ENCODE measurements around the gene EFEMP1. TPM values are rescaled to one million over a fixed set of nuclear protein-coding genes. Genes with fewer than 3 reads are reported as not detected.

EFEMP1 gene
- total and polyA plus RNA-seq, 2 of the 13 experiments (the other 11 are each of a cell fraction or from before 2014, with no cell fraction given): not detected

DNA sequence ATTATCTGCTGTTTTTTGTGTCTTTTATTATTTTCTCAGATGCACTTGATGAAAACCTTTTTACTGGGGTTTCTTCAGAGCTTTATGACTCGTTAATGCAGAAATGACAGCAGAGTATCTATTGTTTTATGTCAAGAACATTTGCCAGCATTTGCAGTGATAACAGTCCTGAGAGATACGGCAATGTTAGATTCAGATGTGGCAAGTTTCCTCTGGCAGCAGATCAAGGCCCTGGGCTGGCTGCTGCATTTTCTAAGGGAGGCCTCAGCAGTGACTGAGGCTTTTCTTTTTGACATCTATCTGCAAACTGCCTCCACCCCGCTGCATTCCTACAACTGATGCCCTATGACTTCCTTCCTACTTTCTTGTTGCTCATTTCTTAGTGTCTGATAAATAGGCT, 40.2 kb downstream of the EFEMP1 start:
- POLR2A ChIA-PET: no interaction called here
- Histone ChIP-seq H3K79me2 (ENCODE audit: insufficient read depth, low read length) (no peaks in the 10 kb centered on the region), H3K4me2 (ENCODE audit: low read depth, low read length) (no peak overlapping the region), H3K9me3 (ENCODE audit: low read length) (no peaks in the 10 kb centered on the region), H3K27ac (ENCODE audit: extremely low read length, insufficient read depth, low read length) (no peak overlapping the region), H3K9ac (ENCODE audit: insufficient read depth, low read depth, low read length) (no peak overlapping the region), H4K20me1 (ENCODE audit: insufficient read depth, low read length) (no peaks in the 10 kb centered on the region), H2AFZ (ENCODE audit: low read length) (no peak overlapping the region), H3K4me1 (ENCODE audit: insufficient read depth, low read length) (no peaks in the 10 kb centered on the region), H3K27me3 (ENCODE audit: control insufficient read depth in 1 of 2, insufficient read depth in 2 of 2, low read length in 2 of 2) (no peaks in the 10 kb centered on the region), H3K36me3 (replicated peaks in 1 of 2; ENCODE audit: control insufficient read depth in 1 of 2, insufficient read depth in 2 of 2, low read length in 2 of 2) (no peaks in the 10 kb centered on the region; a peak in 1 of 5 replicates), H3K4me3 (replicated peaks in 1 of 3; ENCODE audit: insufficient read depth in 1 of 3, low read depth in 2 of 3, low read length in 3 of 3) (no peak overlapping the region)
- TF ChIP-seq ZNF350 (CRISPR knock-in tag; IDR thresholded peaks at IDR 0.05; ENCODE audit: borderline replicate concordance, low read depth) (no peak), FOXA1 (IDR thresholded peaks at IDR 0.05) (no peak), FOXA1 (CRISPR knock-in tag; IDR thresholded peaks at IDR 0.05) (no peak), JUN (CRISPR knock-in tag; IDR thresholded peaks at IDR 0.05) (no peak), NFATC3 (CRISPR knock-in tag; IDR thresholded peaks at IDR 0.05) (no peak), NFE2L1 (CRISPR knock-in tag; IDR thresholded peaks at IDR 0.05; ENCODE audit: borderline replicate concordance) (no peak), RFXANK (CRISPR knock-in tag; IDR thresholded peaks at IDR 0.05) (no peak), XRCC5 (optimal IDR thresholded peaks at IDR 0.05; ENCODE audit: low read length) (no peak), ASH2L (IDR thresholded peaks at IDR 0.05; ENCODE audit: insufficient read length, low read depth, low read length) (no peak), CBX2 (IDR thresholded peaks at IDR 0.05; ENCODE audit: low read depth, low read length) (no peak), CBX2 (CRISPR knock-in tag; IDR thresholded peaks at IDR 0.05; ENCODE audit: low read depth) (no peak), ZKSCAN8 (CRISPR knock-in tag; IDR thresholded peaks at IDR 0.05; ENCODE audit: borderline replicate concordance) (no peak), NFE2 (CRISPR knock-in tag; IDR thresholded peaks at IDR 0.05) (no peak), ZFP82 (CRISPR knock-in tag; IDR thresholded peaks at IDR 0.05; ENCODE audit: borderline replicate concordance) (no peak), ZNF720 (CRISPR knock-in tag; IDR thresholded peaks at IDR 0.05) (no peak), NFE2L2 (IDR thresholded peaks at IDR 0.05; ENCODE audit: low read length) (no peak), NFRKB (IDR thresholded peaks at IDR 0.05) (no peak), ZNF292 (CRISPR knock-in tag; IDR thresholded peaks at IDR 0.05; ENCODE audit: borderline replicate concordance, low read depth) (no peak)
- TF ChIP-seq, protein P1, sequence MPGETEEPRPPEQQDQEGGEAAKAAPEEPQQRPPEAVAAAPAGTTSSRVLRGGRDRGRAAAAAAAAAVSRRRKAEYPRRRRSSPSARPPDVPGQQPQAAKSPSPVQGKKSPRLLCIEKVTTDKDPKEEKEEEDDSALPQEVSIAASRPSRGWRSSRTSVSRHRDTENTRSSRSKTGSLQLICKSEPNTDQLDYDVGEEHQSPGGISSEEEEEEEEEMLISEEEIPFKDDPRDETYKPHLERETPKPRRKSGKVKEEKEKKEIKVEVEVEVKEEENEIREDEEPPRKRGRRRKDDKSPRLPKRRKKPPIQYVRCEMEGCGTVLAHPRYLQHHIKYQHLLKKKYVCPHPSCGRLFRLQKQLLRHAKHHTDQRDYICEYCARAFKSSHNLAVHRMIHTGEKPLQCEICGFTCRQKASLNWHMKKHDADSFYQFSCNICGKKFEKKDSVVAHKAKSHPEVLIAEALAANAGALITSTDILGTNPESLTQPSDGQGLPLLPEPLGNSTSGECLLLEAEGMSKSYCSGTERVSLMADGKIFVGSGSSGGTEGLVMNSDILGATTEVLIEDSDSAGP (CRISPR knock-in tag; IDR thresholded peaks at IDR 0.05; ENCODE audit: borderline replicate concordance): no peak
- TF ChIP-seq, protein P2, sequence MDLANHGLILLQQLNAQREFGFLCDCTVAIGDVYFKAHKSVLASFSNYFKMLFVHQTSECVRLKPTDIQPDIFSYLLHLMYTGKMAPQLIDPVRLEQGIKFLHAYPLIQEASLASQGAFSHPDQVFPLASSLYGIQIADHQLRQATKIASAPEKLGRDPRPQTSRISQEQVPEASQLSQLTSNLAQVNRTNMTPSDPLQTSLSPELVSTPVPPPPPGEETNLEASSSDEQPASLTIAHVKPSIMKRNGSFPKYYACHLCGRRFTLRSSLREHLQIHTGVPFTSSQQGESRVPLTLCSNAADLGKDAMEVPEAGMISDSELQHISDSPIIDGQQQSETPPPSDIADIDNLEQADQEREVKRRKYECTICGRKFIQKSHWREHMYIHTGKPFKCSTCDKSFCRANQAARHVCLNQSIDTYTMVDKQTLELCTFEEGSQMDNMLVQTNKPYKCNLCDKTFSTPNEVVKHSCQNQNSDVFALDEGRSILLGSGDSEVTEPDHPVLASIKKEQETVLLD (CRISPR knock-in tag; IDR thresholded peaks at IDR 0.05; ENCODE audit: low read depth): no peak
- TF ChIP-seq, protein P3, sequence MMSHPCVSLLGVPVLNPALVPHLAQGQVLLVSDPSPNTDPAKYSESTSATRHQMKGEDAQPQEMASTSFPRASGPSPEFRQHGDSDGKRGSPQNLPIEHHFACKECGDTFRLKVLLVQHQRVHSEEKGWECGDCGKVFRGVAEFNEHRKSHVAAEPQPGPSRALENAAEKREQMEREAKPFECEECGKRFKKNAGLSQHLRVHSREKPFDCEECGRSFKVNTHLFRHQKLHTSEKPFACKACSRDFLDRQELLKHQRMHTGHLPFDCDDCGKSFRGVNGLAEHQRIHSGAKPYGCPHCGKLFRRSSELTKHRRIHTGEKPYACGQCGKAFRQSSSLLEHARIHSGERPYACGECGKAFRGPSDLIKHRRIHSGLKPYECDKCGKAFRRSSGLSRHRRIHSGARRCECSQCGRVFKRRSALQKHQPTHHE (CRISPR knock-in tag; IDR thresholded peaks at IDR 0.05; ENCODE audit: borderline replicate concordance): no peak
- ATAC-seq: no peak
- CTCF ChIA-PET (ENCODE audit: low intra/inter-chr PET ratio, low total read pairs): no interaction called here
- in situ Hi-C loops (cut with HindIII; ENCODE audit: extremely low pct_ligation_motif_present, low pct_unique_long_range_greater_than_20kb) (no loop called here), intact Hi-C loops (cut with micrococcal nuclease; ENCODE audit: unreplicated experiment) (no loop called here)
- BruUV-seq (replicated peaks): no TSS peak
- no peak for DNase-seq (ENCODE audit: low spot score)
- no peak for FAIRE-seq
- WGBS (ENCODE audit: low lambda C conversion rate): 11% methylated on average over 3 of the region's 3 CpGs
